Left renal cortex interstitium (tissue), 4 donors: ENCODE measurements around the gene ZC2HC1C. TPM values are rescaled to one million over a fixed set of nuclear protein-coding genes. Genes with fewer than 3 reads are reported as not detected.

Source experiments
- DNase-seq, 4 donors: peaks; one replicate each; pipeline ENCODE4 v3.0.0-alpha.2; 2013; ENCODE audit warnings: low read depth in 4 of 4, low spot score in 2 of 4, missing footprints in 1 of 4
- polyA plus RNA-seq, 4 donors: library from polyadenylated mRNA; unstranded; fragments of 120-200 nt; gene quantifications; one replicate each; pipeline ENCODE4 v1.2.1, GENCODE V29; 2013; ENCODE audit not compliant: insufficient read length in 4 of 4

The ZC2HC1C gene
- 10 to 100 TPM in 1 of 4 donors, 1 to 10 TPM in 3; 7.1 to 10.8 (median 7.2) TPM for polyA plus RNA-seq

- peak; percentile 67 to 82 (median 78) for DNase-seq
Measured at GRCh38 chr14:75069121-75069810, at the start of gene ZC2HC1C. Gene ZC2HC1C (plus strand): TSS chr14:75069641. CDS start chr14:75070574, 933 bp downstream.

- DNase-seq = no peak
Measured at GRCh38 chr14:75022655-75023054, 46.8 kb upstream of the ZC2HC1C start.

- no peak for DNase-seq
Measured at GRCh38 chr14:75023108-75023507, 46.3 kb upstream of the ZC2HC1C start.

GRCh38 chr14:75025082-75025481 is 44.4 kb upstream of the ZC2HC1C start:
- no peak for DNase-seq

GRCh38 chr14:75025876-75026275 is 43.6 kb upstream of the ZC2HC1C start:
- DNase-seq = no peak

- DNase-seq = no peak
Measured at GRCh38 chr14:75030147-75030546, 39.3 kb upstream of the ZC2HC1C start.

GRCh38 chr14:75032939-75033338 is 36.5 kb upstream of the ZC2HC1C start:
- no peak for DNase-seq

GRCh38 chr14:75040507-75040906 is 28.9 kb upstream of the ZC2HC1C start:
- DNase-seq = no peak

- DNase-seq = no peak
Measured at GRCh38 chr14:75040959-75041358, 28.5 kb upstream of the ZC2HC1C start.

GRCh38 chr14:75041613-75042012 is 27.8 kb upstream of the ZC2HC1C start:
- DNase-seq = no peak

- DNase-seq = no peak
Measured at GRCh38 chr14:75042035-75042434, 27.4 kb upstream of the ZC2HC1C start.

- DNase-seq = no peak
Measured at GRCh38 chr14:75044322-75044721, 25.1 kb upstream of the ZC2HC1C start.

GRCh38 chr14:75044752-75045151 is 24.7 kb upstream of the ZC2HC1C start:
- DNase-seq = no peak

GRCh38 chr14:75046275-75046674 is 23.2 kb upstream of the ZC2HC1C start:
- DNase-seq = no peak

- DNase-seq = no peak
Measured at GRCh38 chr14:75046899-75047298, 22.5 kb upstream of the ZC2HC1C start.

GRCh38 chr14:75047506-75047905 is 21.9 kb upstream of the ZC2HC1C start:
- no peak for DNase-seq

- DNase-seq = no peak
Measured at GRCh38 chr14:75048101-75048500, 21.3 kb upstream of the ZC2HC1C start.

- no peak for DNase-seq
Measured at GRCh38 chr14:75049136-75049535, 20.3 kb upstream of the ZC2HC1C start.

GRCh38 chr14:75049731-75050201 is 19.7 kb upstream of the ZC2HC1C start:
- DNase-seq = no peak

GRCh38 chr14:75050852-75051555 is 18.4 kb upstream of the ZC2HC1C start, which contains the start of gene MLH3:
Gene MLH3 (minus strand): TSS chr14:75051467. CDS start chr14:75049655, 1,812 bp downstream.
- DNase-seq = peak; percentile 74 to 86 (median 86)

GRCh38 chr14:75051556-75051899 is 17.9 kb upstream of the ZC2HC1C start:
- no peak for DNase-seq
